OCI-LY1 (cell line): ENCODE data around the gene DNAH11.
A peak's percentile ranks its signal among the peaks of the same experiment; 100 is the strongest.

Experiments
- EZH2 ChIP-seq: fragments of 200-600 bp; sonication (generic), shearing (Covaris generic); IDR thresholded peaks from 2 replicates; pipeline ENCODE4 v1.8.0; 2017; ENCODE audit warnings: borderline replicate concordance, mixed run types, mild to moderate bottlenecking, antibody characterized with exemption, low read length, moderate library complexity, mixed read lengths
- TF ChIP-seq, protein P1 (sequence below): fragments of 200-600 bp; sonication (generic), shearing (Covaris generic); IDR thresholded peaks from 2 replicates; pipeline ENCODE4 v1.5.1; 2017; ENCODE audit warnings: mild to moderate bottlenecking, antibody characterized with exemption, low read length, moderate library complexity, mixed read lengths

DNA sequence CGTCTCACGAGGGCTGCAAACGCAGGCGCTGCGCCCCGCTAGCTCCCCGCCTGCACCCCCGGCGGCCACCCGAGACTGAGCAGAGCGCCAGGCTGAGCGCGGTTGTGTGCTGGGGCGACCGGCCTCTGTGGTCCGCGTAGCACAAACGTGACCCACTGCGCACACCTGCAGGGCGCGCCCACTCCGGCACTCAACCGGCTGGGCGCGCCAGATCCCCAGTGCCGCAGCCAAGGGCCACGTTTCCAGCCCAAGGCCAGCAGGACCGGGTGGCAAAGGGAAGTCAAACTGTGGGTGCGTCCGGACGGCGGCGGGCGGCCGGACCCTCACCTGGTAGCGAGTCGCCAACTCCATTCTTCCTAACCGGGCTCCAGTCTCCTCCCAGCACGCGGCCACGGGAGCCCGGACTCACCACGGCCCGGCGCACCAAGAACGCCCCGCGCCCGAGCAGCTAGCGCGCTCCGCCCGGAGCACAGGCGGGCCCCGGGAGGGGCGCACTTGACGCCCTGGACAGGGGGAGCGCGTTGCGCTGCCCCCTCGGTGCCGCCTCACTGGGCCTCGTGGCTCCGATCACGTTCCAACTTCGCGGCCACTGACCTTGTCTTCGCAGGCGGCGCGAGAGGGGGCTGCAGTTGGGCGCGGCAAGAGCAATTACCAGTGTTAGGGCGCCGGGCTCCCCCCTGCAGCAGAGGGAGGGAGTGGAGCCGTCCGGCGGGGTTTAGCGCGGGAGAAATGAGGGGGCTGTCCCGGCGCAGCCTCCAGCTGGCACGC lies 402.8 kb downstream of the DNAH11 start, which contains the start of gene CDCA7L:
- TF ChIP-seq, protein P1, sequence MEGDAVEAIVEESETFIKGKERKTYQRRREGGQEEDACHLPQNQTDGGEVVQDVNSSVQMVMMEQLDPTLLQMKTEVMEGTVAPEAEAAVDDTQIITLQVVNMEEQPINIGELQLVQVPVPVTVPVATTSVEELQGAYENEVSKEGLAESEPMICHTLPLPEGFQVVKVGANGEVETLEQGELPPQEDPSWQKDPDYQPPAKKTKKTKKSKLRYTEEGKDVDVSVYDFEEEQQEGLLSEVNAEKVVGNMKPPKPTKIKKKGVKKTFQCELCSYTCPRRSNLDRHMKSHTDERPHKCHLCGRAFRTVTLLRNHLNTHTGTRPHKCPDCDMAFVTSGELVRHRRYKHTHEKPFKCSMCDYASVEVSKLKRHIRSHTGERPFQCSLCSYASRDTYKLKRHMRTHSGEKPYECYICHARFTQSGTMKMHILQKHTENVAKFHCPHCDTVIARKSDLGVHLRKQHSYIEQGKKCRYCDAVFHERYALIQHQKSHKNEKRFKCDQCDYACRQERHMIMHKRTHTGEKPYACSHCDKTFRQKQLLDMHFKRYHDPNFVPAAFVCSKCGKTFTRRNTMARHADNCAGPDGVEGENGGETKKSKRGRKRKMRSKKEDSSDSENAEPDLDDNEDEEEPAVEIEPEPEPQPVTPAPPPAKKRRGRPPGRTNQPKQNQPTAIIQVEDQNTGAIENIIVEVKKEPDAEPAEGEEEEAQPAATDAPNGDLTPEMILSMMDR = peak; percentile 16; the same call in 1 of the 2 replicates
- TF ChIP-seq EZH2 = no peak
